Activated CD4-positive, alpha-beta T cell treated with anti-CD3 and anti-CD28 coated beads, Interleukin-2, amount 10 ng/mL, durations not matched to agents 24 days and 14 days (primary cell): ENCODE data around the gene ESPNL. TPM values are rescaled to one million over a fixed set of nuclear protein-coding genes. Genes with fewer than 3 reads are reported as not detected.

ENCODE experiments used
- DNase-seq: peaks from one replicate; pipeline ENCODE4 v3.0.0; 2022
- H3K27ac Mint-ChIP-seq: one replicate; pipeline ENCODE4 v1.8.0; 2022; ENCODE audit warnings: mild to moderate bottlenecking, mixed read lengths
- H3K27me3 Mint-ChIP-seq: one replicate; pipeline ENCODE4 v1.8.0; 2022; ENCODE audit warnings: mixed read lengths
- H3K36me3 Mint-ChIP-seq: one replicate; pipeline ENCODE4 v1.8.0; 2022; ENCODE audit warnings: low read depth, mild to moderate bottlenecking, mixed read lengths
- H3K4me1 Mint-ChIP-seq: one replicate; pipeline ENCODE4 v1.8.0; 2021; ENCODE audit warnings: mixed read lengths
- H3K4me3 Mint-ChIP-seq: one replicate; pipeline ENCODE4 v1.8.0; 2022; ENCODE audit warnings: mild to moderate bottlenecking, moderate library complexity, mixed read lengths
- H3K9me3 Mint-ChIP-seq: one replicate; pipeline ENCODE4 v1.8.0; 2021; ENCODE audit warnings: mixed read lengths
- intact Hi-C: fragments of 100-400 bp; cut with micrococcal nuclease; formaldehyde crosslinking; loops from one replicate; pipeline ENCODE4 v1.15.1; 2023
- total RNA-seq: library from RNA; stranded (reverse); gene quantifications from 2 replicates; pipeline ENCODE4 v1.2.3, GENCODE V29; 2022

Gene ESPNL
- total RNA-seq, 1 donor from 2014 or later: 0.07 TPM

DNA sequence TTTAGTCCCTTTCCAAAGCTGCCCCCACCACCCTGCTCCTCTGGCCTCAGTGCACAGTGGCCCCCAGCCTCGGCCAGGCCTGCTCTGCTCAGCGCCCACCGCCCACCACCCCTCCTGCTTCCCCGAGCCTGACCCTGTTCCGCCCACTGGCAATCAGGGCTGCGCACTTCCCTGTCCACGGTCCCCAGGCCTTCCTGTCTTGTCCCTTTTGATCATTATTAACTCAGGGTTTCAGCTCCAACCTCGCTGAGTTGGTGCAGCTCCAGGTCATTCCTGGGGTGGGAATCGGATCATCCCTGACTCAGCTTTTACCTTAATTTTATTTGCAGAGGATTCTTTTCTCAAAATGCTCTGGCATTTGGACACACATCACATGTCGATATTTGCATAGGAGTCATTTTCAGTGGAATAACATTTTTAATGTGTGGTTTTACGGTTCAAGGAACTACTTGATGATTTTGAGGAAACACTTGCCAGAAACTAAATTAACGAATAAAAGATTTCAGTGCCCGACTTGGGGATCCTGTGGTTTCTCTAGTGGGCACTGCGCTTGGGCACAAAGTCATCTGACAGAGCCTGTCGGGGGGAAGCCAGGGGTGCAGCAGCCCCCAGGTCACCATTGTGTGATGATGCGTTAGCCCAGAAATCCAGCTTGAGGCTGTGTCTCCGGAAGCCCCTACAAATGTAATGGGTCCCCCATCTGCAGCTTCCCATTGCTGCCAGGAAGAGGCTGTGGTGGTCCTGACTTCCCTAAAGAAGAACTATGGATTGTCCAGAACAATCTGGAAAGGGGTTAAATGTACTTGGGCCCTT lies 1.0 kb upstream of the ESPNL start:
- H3K36me3 Mint-ChIP-seq: peaks cover 22% of the 10 kb centered on the region
- peak overlapping the region; percentile 85 for H3K27ac Mint-ChIP-seq
- no peak for DNase-seq
- H3K4me3 Mint-ChIP-seq: no peak overlapping the region
- H3K27me3 Mint-ChIP-seq: no peaks in the 10 kb centered on the region
- intact Hi-C loops: no loop called here
- no peaks in the 10 kb centered on the region for H3K9me3 Mint-ChIP-seq
- H3K4me1 Mint-ChIP-seq: peaks cover 11% of the 10 kb centered on the region

DNA sequence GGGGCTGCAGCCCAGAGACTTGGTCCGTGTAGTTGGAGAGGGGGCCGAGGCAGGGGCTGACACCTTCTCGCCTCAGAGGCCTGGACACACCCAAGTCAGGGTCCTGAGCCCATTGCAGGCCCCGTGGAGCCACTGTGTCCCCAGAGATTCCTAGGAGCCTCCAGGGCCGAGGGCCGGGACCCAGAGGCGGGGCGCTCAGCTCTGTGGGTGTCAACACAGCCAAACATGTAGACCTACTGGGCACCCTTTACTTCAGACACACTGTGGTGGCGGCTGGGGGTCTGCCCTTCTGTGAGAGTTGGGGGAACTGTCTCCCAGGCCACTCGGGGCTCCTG lies 459 bp upstream of the ESPNL start:
- H3K27ac Mint-ChIP-seq: no peak overlapping the region
- no peak for DNase-seq
- peaks cover 19% of the 10 kb centered on the region for H3K36me3 Mint-ChIP-seq
- H3K4me1 Mint-ChIP-seq: peaks cover 11% of the 10 kb centered on the region
- H3K9me3 Mint-ChIP-seq: no peaks in the 10 kb centered on the region
- no peaks in the 10 kb centered on the region for H3K27me3 Mint-ChIP-seq
- intact Hi-C loops: no loop called here
- H3K4me3 Mint-ChIP-seq: no peak overlapping the region

DNA sequence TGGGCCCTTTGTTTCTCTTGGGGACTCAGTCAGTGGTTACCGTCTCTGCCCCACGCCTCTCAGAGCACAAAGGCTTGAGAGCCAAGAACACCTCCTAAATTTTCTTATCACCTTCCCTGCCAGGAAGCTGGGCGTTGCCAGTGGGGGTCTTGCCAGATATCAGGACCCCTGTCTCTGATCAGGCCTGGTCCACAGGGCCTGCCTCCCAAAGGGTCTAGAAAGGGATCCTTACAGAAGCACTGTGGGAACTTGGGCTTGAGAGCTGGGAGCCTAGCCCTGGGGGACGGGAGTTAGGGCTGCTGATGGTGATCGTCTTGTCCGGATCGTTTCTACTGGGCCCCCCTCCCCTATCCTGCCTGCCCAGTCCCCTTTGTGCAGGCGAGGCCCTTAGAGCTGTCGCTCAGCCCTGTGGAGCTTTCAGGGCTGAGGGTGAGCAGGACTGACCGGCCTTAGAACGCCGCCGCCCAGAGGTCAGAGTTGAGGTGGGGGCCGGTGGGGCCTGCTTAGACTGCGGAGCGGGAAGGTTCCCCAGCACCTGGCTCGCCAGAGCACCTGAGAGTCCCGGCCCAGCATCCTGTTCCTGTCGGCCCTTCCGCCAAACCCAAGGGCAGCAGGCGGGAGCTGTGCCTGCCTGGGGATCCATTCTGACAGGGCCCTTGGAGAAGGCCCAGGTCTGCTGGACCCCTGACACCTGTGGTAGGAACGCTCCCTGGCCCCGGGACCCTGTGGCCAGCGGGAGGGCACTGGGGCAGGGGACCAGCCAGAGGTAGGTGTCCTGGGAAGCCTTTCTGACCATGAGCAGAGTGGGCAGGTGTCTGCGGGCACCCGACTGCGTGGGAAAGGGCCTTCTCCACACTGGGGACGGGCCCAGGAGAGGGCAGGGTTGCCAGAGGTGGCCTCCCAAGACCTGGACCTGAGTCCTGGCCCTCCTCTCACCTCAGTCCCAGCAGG lies 956 bp downstream of the ESPNL start:
- Mint-ChIP-seq H3K4me3 (no peak overlapping the region), H3K27me3 (no peaks in the 10 kb centered on the region), H3K9me3 (no peaks in the 10 kb centered on the region), H3K36me3 (peaks cover 14% of the 10 kb centered on the region), H3K27ac (no peak overlapping the region), H3K4me1 (peaks cover 11% of the 10 kb centered on the region)
- intact Hi-C loops: no loop called here
- no peak for DNase-seq

DNA sequence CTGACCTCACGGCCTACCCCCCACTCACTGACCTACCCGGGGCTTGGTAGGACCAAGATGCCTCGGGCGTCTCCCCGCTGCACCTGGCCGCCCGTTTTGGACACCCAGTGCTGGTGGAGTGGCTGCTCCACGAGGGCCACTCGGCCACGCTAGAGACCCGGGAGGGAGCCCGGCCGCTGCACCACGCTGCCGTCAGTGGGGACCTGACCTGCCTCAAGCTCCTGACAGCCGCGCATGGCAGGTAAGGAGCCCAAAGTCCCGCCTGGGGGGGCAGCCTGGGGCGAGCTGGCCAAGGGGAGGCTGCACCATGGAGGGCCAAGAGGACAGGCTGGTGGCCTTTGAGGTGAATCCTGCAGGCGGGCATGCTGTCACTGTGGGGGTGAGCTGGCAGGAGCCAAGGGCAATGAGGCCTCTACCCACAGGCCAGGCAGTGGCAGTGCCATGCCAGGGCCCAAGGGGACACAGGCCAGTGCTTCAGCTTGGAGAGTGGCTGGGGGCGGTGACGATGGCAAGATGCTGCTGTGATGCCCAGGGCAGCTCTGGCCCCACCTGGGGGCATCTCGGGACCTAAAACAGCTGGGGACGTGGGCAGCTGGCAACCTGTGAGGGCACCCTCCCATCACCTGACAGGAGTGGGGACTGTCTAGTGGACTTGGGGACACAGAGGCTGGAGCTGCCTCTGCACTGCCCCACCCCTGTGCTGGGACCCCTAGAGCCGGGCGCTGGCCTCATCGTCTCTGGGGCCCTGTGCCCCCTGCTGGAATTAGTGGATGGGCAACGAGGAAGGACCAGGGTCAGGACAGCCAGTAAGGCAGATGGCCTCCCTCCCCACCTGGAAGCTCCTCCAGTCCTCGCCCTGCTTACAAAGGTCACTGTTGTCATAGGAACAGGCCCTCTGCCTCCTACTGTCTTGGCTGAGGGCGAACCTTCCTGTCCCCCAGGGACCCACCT lies 2.0 kb downstream of the ESPNL start:
- Mint-ChIP-seq H3K4me1 (peaks cover 9% of the 10 kb centered on the region), H3K27me3 (no peaks in the 10 kb centered on the region), H3K27ac (no peak overlapping the region), H3K4me3 (no peak overlapping the region), H3K9me3 (no peaks in the 10 kb centered on the region), H3K36me3 (peaks cover 10% of the 10 kb centered on the region)
- DNase-seq: no peak
- intact Hi-C loops: no loop called here

DNA sequence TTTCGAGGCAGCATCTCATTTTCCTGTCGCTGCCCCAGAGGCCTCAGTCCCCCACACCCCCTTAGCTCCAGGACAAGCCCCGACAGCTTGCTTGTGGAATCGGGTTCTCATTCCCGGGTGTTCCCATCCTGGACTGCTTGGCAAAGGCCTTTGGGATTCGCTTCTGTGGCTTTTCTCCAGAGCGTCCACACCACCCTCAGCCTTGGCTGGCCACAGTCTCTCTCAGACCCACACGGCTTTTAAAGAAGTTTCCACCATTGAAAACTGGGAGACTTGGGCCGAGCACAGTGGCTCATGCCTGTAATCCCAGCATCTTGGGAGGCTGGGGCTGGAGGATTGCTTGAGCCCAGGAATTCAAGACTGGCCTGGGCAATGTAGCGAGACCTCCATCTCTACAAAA lies 2.7 kb downstream of the ESPNL start:
- Mint-ChIP-seq H3K27me3 (no peaks in the 10 kb centered on the region), H3K36me3 (peaks cover 5% of the 10 kb centered on the region), H3K27ac (no peak overlapping the region), H3K4me3 (no peak overlapping the region), H3K4me1 (peaks cover 8% of the 10 kb centered on the region), H3K9me3 (no peaks in the 10 kb centered on the region)
- intact Hi-C loops: no loop called here
- DNase-seq: no peak

DNA sequence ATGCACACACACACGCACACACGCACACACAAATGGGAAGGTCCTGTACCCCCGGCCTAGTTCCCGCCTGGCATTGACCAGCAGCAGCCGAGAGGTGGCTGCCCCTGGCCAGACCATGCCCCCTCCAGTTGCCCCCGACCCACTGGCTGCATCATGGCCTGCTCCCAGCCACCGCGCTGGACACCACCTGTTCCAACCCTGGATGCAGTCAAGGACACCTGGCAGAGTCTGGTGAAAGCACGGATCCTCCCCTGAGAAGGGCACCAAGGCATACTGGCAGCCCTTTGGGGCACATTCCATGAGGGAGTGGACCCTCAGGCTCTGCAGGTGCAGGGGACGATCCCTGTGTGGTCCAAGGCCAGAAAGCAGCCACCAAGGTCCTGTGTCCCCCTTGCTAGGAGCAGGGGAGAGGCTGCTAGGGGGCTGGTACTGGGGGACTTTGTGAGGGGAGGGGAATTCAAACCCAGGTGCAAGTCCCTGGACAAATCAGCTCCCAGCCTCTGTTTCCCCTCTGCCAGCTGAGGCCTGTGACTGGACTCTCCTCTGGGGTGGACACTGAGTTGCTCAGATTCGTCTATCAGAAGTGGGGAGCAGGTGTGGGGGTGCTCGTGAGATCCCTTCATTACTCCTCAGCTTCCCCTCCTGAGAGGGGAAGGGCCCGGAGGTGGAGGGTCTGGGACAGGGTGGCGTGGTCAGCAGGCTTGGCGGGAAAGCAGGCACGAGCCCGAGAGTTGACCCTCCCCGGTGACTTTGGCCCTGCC lies 3.5 kb downstream of the ESPNL start:
- DNase-seq: no peak
- Mint-ChIP-seq H3K4me3 (no peak overlapping the region), H3K36me3 (peaks cover 4% of the 10 kb centered on the region), H3K27me3 (no peaks in the 10 kb centered on the region), H3K27ac (no peak overlapping the region), H3K9me3 (no peaks in the 10 kb centered on the region), H3K4me1 (peaks cover 11% of the 10 kb centered on the region)
- intact Hi-C loops: no loop called here

DNA sequence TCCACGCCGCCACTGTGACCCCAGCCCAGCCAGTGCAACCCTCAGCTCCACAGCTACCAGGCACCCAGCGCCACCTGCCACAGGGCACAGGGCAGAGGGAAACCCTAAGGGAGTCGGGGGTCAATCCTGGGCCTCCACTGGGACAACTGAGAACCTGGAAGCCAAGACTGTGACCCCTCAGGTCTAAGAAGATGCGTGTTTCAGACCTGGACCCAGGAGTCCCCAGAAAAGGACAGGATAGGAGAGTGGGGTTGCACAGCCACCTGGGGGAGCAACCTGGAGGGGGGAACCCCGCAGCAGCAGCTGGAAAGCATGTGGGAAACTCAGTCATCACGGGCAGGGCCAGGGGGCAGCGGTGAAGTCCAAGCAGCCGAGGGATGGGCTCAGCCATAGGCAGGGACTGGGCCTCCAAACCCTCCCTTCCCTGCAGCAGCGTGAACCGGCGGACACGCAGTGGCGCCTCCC lies 4.1 kb downstream of the ESPNL start:
- Mint-ChIP-seq H3K4me1 (peaks cover 11% of the 10 kb centered on the region), H3K9me3 (no peaks in the 10 kb centered on the region), H3K27ac (no peak overlapping the region), H3K27me3 (no peaks in the 10 kb centered on the region), H3K36me3 (peaks cover under 1% of the 10 kb centered on the region), H3K4me3 (no peak overlapping the region)
- no peak for DNase-seq
- intact Hi-C loops: no loop called here

DNA sequence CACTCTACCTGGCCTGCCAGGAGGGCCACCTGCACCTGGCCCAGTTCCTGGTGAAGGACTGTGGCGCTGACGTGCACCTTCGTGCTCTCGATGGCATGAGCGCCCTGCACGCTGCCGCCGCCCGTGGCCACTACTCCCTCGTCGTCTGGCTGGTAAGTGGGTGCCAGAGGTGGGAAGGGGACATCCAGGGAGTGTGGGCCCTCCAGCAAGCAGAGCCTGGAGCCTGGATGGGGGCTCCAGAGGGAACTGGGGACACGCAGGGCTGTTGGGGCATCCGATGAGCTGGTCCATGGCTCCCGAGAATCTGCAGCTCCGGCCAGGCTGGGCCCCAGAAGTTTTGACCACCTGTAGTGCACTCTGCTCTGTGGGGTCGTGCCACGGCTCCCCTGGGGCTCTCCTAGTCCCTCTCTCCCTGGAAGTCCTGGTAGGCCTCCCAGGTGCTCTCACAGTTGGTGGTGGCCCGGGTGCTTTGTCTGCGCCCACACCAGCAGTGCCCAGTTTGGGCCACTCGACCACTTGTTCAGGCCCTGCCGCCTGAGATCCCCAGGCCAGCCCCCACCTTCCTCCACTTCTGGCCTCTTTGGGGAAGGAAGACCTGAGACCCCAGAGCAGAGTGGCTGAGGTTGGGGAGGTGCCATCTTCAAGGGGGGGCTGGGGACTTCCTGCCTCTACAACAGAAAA lies 4.7 kb downstream of the ESPNL start:
- no peaks in the 10 kb centered on the region for H3K36me3 Mint-ChIP-seq
- H3K9me3 Mint-ChIP-seq: no peaks in the 10 kb centered on the region
- H3K4me3 Mint-ChIP-seq: no peak overlapping the region
- no peak overlapping the region for H3K27ac Mint-ChIP-seq
- H3K27me3 Mint-ChIP-seq: no peaks in the 10 kb centered on the region
- H3K4me1 Mint-ChIP-seq: peaks cover 11% of the 10 kb centered on the region
- DNase-seq: no peak
- intact Hi-C loops: no loop called here

DNA sequence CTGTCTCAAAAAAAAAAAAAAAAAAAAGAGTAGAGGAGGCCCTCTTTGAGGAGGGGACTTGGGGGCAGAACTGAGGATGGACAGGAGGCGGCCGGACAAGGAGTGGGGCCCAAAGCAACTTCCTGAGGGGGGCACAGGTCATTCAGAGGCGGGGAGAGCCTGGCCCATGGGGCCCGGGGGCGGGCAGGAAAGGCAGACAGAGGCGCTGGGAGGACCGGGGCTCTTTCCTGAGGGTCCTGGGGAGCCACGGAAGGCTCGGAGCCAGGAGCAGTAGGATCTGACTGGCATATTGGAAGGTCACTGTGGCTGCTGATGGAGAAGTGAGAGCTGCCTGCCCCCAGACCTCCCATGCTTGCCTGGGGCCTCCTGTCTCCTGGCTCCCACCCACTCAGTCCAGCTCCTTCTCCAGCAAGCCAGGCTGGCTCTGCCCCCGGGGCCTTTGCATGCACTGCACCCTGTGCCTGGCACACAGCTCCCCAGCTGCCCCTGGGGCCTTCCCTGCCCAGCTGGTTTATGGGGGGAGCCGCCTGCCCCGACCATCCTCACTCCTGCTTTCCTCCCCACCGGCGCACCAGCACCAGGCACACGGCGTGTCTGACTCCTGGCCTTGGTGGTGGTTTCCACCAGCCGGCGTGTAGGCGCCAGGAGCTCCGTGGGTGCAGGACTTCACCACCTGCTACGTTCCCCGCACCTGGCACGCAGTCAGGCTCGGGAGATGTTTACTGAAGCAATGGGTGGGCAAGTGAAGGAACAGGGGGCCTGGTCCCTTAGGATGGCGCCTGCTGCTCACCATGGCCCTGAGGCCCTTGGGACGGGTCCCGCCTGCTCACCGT lies 5.6 kb downstream of the ESPNL start:
- Mint-ChIP-seq H3K4me1 (peaks cover 11% of the 10 kb centered on the region), H3K36me3 (no peaks in the 10 kb centered on the region), H3K9me3 (no peaks in the 10 kb centered on the region), H3K4me3 (no peak overlapping the region), H3K27ac (no peak overlapping the region), H3K27me3 (no peaks in the 10 kb centered on the region)
- intact Hi-C loops: no loop called here
- DNase-seq: no peak

DNA sequence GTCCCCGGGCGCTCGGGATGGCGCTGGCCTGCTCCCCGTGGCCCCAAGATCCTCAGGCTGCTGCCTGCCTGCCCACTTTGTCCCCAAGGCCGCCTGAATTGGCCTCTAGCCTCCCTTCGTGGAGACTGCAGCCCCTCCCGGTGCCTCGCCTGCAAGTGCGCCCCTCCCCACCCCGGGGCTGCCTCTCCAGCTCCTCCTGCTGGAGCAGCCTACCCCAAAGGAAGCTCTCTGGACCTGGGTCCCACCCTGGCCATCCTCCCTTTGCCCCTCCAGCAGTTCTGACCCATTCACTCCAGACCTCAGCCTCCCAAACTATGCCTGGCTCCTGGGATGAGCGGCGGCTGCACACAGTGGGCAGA lies 6.2 kb downstream of the ESPNL start:
- peaks cover 11% of the 10 kb centered on the region for H3K4me1 Mint-ChIP-seq
- H3K4me3 Mint-ChIP-seq: no peak overlapping the region
- H3K27me3 Mint-ChIP-seq: no peaks in the 10 kb centered on the region
- no peak for DNase-seq
- no peak overlapping the region for H3K27ac Mint-ChIP-seq
- intact Hi-C loops: no loop called here
- no peaks in the 10 kb centered on the region for H3K9me3 Mint-ChIP-seq
- no peaks in the 10 kb centered on the region for H3K36me3 Mint-ChIP-seq

DNA sequence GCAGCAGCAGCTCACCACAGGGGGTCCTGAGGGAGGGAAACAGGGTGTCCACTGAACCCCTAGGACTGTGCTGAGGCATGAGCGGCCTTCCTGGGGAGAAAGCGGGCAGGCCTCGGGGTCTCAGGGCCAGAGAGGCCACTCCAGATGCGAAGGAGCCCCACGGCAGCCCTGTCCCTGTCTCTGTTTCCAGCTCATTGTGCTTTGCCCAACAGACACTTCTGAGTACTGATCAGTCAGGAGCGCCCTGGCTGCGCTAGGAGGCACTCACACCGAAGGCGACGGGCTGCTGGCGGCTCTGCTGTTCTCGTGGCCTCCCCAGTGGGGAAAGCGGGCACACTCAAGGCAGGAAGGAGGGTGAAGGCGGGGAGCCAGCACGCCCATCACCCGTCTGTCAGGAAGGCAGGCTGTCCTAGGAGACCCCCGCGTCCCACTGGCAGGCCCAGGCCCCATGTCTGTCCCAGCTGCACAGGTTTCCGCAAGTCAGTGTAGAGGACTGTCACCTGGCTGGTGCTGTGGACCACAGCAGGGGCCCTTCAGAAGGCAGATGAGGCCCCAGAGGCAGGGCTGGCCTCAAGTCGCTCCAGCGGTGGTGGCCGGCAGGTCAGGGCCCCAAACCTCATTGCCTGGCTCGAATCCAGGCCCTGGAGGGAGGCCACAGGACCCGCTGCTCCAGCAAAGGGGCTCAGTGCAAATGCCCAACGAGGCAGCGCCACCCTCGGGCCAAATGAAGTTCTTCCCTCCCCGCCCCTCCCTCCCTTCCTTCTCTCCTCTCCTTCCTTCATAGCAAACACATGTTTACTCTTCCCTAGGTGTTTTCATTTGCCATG lies 6.8 kb downstream of the ESPNL start:
- DNase-seq: no peak
- Mint-ChIP-seq H3K4me1 (peaks cover 11% of the 10 kb centered on the region), H3K27me3 (no peaks in the 10 kb centered on the region), H3K27ac (no peak overlapping the region), H3K4me3 (no peak overlapping the region), H3K9me3 (no peaks in the 10 kb centered on the region), H3K36me3 (no peaks in the 10 kb centered on the region)
- intact Hi-C loops: no loop called here
